ENCODE results near the gene TUBB4B.

Gene TUBB4B

GRCh38 chr9:137226338-137227053, 14.6 kb upstream of the TUBB4B start:
- DNase-seq (ENCODE audit: low read depth), result no peak

GRCh38 chr9:137227054-137227852, 13.8 kb upstream of the TUBB4B start, which contains the start of gene RNF224:
TSS of gene RNF224 (plus strand) at chr9:137227502. CDS start at chr9:137228336, 834 bp downstream.
- DNase-seq (ENCODE audit: low read depth), result peak; percentile 61

- DNase-seq (ENCODE audit: low read depth), result no peak
Measured at GRCh38 chr9:137227853-137228505, 13.1 kb upstream of the TUBB4B start.

- DNase-seq (ENCODE audit: low read depth), result no peak
Measured at GRCh38 chr9:137228506-137228967, 12.6 kb upstream of the TUBB4B start.

GRCh38 chr9:137228968-137229896, 11.9 kb upstream of the TUBB4B start:
- no peak for DNase-seq (ENCODE audit: low read depth)

GRCh38 chr9:137229903-137230704, 11.0 kb upstream of the TUBB4B start:
- DNase-seq (ENCODE audit: low read depth), result no peak

GRCh38 chr9:137230705-137231371, 10.2 kb upstream of the TUBB4B start, which contains the start of gene SLC34A3:
TSS of gene SLC34A3 (plus strand) at chr9:137230901. CDS start at chr9:137231703, 802 bp downstream.
- DNase-seq (ENCODE audit: low read depth), result no peak

GRCh38 chr9:137231372-137232039, 9.6 kb upstream of the TUBB4B start:
- DNase-seq (ENCODE audit: low read depth), result no peak

GRCh38 chr9:137232101-137232500, 9.0 kb upstream of the TUBB4B start:
- DNase-seq (ENCODE audit: low read depth), result no peak

GRCh38 chr9:137232510-137232909, 8.6 kb upstream of the TUBB4B start:
- no peak for DNase-seq (ENCODE audit: low read depth)

GRCh38 chr9:137233143-137233980, 7.7 kb upstream of the TUBB4B start:
- no peak for DNase-seq (ENCODE audit: low read depth)

- DNase-seq (ENCODE audit: low read depth), result no peak
Measured at GRCh38 chr9:137234055-137234697, 6.9 kb upstream of the TUBB4B start.

- no peak for DNase-seq (ENCODE audit: low read depth)
Measured at GRCh38 chr9:137234758-137235423, 6.2 kb upstream of the TUBB4B start.

- DNase-seq (ENCODE audit: low read depth), result no peak
Measured at GRCh38 chr9:137235424-137236237, 5.5 kb upstream of the TUBB4B start.

GRCh38 chr9:137236238-137236935, 4.7 kb upstream of the TUBB4B start:
- DNase-seq (ENCODE audit: low read depth), result peak; percentile 63

- no peak for DNase-seq (ENCODE audit: low read depth)
Measured at GRCh38 chr9:137236936-137237421, 4.1 kb upstream of the TUBB4B start.

Data from iris pigment epithelial cell (primary cell).